ENCODE results near the gene TERT. TPM values are rescaled to one million over a fixed set of nuclear protein-coding genes. Genes with fewer than 3 reads are reported as not detected.

The TERT gene
- total RNA-seq, 2 donors from 2014 or later = 7.1 to 9.8 TPM

GRCh38 chr5:1280177-1281037 lies 14.5 kb downstream of the TERT start:
- Histone ChIP-seq H3K9me3 (ENCODE audit: control insufficient read depth, low read length) (no peaks in the 10 kb centered on the region), H3K4me1 (ENCODE audit: control insufficient read depth, insufficient read depth, low read length) (no peaks in the 10 kb centered on the region), H3K36me3 (ENCODE audit: control insufficient read depth, insufficient read depth, low read length) (no peaks in the 10 kb centered on the region), H3K9ac (ENCODE audit: extremely low read depth, low read length, poor library complexity, severe bottlenecking) (no peak overlapping the region), H3K4me3 (ENCODE audit: low read length) (no peak overlapping the region), H3K27me3 (ENCODE audit: control insufficient read depth, insufficient read depth, low read length, poor library complexity, severe bottlenecking) (no peaks in the 10 kb centered on the region), H3K27ac (ENCODE audit: low read depth, low read length) (no peak overlapping the region)
- Mint-ChIP-seq H3K4me3 (no peak overlapping the region), H3K27me3 (ENCODE audit: insufficient read depth) (no peaks in the 10 kb centered on the region), H3K36me3 (ENCODE audit: low read depth) (peaks cover 9% of the 10 kb centered on the region), H3K4me1 (no peaks in the 10 kb centered on the region), H3K9me3 (no peaks in the 10 kb centered on the region), H3K27ac (no peak overlapping the region)
- WGBS, 2 experiments (ENCODE audit: insufficient coverage in 1 of 2, insufficient read length in 1 of 2) = 93% methylated on average over 26 to 32 of the region's 32 CpGs
- no peak for DNase-seq
- no peak for TF ChIP-seq CTCF (conservative IDR thresholded peaks at IDR 0.05)

GRCh38 chr5:1279443-1280151 lies 15.3 kb downstream of the TERT start:
- no peak for DNase-seq

More at GRCh38 chr5:1279443-1280151, 15.3 kb downstream of the TERT start:
- no peaks in the 10 kb centered on the region for H3K4me1 Mint-ChIP-seq
- Histone ChIP-seq H3K4me3 (ENCODE audit: low read length) (no peak overlapping the region), H3K27ac (ENCODE audit: low read depth, low read length) (no peak overlapping the region), H3K4me1 (ENCODE audit: control insufficient read depth, insufficient read depth, low read length) (no peaks in the 10 kb centered on the region), H3K36me3 (ENCODE audit: control insufficient read depth, insufficient read depth, low read length) (no peaks in the 10 kb centered on the region), H3K27me3 (ENCODE audit: control insufficient read depth, insufficient read depth, low read length, poor library complexity, severe bottlenecking) (no peaks in the 10 kb centered on the region), H3K9ac (ENCODE audit: extremely low read depth, low read length, poor library complexity, severe bottlenecking) (no peak overlapping the region), H3K9me3 (ENCODE audit: control insufficient read depth, low read length) (no peaks in the 10 kb centered on the region)
- no peaks in the 10 kb centered on the region for H3K9me3 Mint-ChIP-seq
- no peaks in the 10 kb centered on the region for H3K27me3 Mint-ChIP-seq (ENCODE audit: insufficient read depth)
- H3K36me3 Mint-ChIP-seq (ENCODE audit: low read depth) = peaks cover 9% of the 10 kb centered on the region
- no peak overlapping the region for H3K27ac Mint-ChIP-seq
- no peak overlapping the region for H3K4me3 Mint-ChIP-seq
- 86 to 94% methylated on average over 8 to 34 of the region's 34 CpGs for WGBS, 2 experiments (ENCODE audit: insufficient coverage in 1 of 2, insufficient read length in 1 of 2)
- TF ChIP-seq CTCF (conservative IDR thresholded peaks at IDR 0.05) = no peak
